ENCODE results near the gene RNF223. TPM values are rescaled to one million over a fixed set of nuclear protein-coding genes. Genes with fewer than 3 reads are reported as not detected.

Gene RNF223
- total and polyA plus RNA-seq, 4 donors = 0.14 TPM; not detected in 3

DNA sequence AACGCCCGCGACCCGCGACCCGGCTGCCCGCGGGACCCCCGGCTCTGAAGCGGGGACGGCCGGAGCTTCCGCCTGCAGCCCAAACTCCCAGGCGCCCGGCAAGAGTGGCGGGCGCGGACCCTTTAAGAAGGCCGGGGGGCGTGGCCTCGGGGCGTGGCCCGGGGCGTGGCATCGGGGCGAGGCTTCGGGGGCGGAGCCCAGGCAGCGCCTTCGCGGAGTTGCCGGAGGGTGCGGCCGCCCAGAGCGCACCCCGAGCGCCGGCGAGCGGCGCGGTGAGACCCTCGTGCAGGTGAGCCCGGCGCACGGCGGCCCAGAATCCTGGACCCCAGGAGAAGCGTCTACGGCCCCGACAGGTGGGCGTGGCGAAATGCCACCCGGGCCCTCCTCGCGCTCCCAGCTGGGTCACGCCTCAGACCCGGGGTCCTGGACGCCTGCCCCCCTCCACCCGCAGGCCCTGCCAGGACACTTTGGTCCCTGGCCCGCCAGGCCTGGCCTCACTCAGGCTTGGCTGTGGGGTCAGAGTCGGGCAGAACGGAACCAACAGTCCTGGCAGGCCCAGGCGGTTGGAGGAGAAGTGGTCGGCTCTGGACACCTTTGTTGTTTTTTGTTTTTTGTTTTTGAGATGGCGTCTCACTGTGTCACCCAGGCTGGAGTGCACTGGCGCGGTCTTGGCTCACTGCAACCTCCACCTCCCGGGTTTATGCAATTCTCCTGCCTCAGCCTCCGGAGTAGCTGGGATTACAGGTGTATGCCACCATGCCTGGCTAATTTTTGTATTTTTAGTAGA, 14.4 kb downstream of the RNF223 start:
- Histone ChIP-seq H3K27ac (ENCODE audit: low read depth in 1 of 2, low read length in 2 of 2) (no peak overlapping the region), H3K4me1 (ENCODE audit: control insufficient read depth in 4 of 4, insufficient read depth in 4 of 4, low read length in 3 of 4) (peaks cover 8 to 21% (median 16%) of the 10 kb centered on the region in 4 donors), H3K27me3 (ENCODE audit: control insufficient read depth in 4 of 4, insufficient read depth in 4 of 4, low read length in 3 of 4) (peaks cover 0 to 11% (median 4%) of the 10 kb centered on the region in 4 donors), H3K9ac (ENCODE audit: low read depth in 1 of 2, low read length in 2 of 2) (no peak overlapping the region), H3K36me3 (ENCODE audit: control insufficient read depth in 4 of 4, insufficient read depth in 3 of 4, low read depth in 1 of 4, low read length in 3 of 4) (no peaks in the 10 kb centered on the region), H3K9me3 (ENCODE audit: control insufficient read depth in 4 of 4, low read length in 3 of 4) (no peaks in the 10 kb centered on the region), H3K4me3 (ENCODE audit: low read depth in 1 of 3, low read length in 3 of 3) (peak overlapping the region in 2 of 3 donors; percentile 29 to 64)
- WGBS = 5% methylated on average over 69 of the region's 69 CpGs
- TF ChIP-seq, protein P1, sequence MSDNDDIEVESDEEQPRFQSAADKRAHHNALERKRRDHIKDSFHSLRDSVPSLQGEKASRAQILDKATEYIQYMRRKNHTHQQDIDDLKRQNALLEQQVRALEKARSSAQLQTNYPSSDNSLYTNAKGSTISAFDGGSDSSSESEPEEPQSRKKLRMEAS (IDR thresholded peaks at IDR 0.05) = no peak
- TF ChIP-seq NR2F2 (IDR thresholded peaks at IDR 0.05) (no peak), YY1 (IDR thresholded peaks at IDR 0.05) (no peak), EGR1 (IDR thresholded peaks at IDR 0.05; ENCODE audit: low read depth in 2 of 2) (no peak), RXRA (IDR thresholded peaks at IDR 0.05) (no peak), FOXA2 (IDR thresholded peaks at IDR 0.05) (no peak), GABPA (IDR thresholded peaks at IDR 0.05 in 1 of 2, conservative IDR thresholded peaks at IDR 0.05 in 1 of 2) (no peak), SP1 (IDR thresholded peaks at IDR 0.05) (no peak), JUND (IDR thresholded peaks at IDR 0.05) (no peak), FOXA1 (IDR thresholded peaks at IDR 0.05) (no peak), HNF4A (conservative IDR thresholded peaks at IDR 0.05) (no peak), TAF1 (conservative IDR thresholded peaks at IDR 0.05) (no peak), RAD21 (IDR thresholded peaks at IDR 0.05) (no peak), HNF4G (IDR thresholded peaks at IDR 0.05) (no peak)
- TF ChIP-seq, protein P2, sequence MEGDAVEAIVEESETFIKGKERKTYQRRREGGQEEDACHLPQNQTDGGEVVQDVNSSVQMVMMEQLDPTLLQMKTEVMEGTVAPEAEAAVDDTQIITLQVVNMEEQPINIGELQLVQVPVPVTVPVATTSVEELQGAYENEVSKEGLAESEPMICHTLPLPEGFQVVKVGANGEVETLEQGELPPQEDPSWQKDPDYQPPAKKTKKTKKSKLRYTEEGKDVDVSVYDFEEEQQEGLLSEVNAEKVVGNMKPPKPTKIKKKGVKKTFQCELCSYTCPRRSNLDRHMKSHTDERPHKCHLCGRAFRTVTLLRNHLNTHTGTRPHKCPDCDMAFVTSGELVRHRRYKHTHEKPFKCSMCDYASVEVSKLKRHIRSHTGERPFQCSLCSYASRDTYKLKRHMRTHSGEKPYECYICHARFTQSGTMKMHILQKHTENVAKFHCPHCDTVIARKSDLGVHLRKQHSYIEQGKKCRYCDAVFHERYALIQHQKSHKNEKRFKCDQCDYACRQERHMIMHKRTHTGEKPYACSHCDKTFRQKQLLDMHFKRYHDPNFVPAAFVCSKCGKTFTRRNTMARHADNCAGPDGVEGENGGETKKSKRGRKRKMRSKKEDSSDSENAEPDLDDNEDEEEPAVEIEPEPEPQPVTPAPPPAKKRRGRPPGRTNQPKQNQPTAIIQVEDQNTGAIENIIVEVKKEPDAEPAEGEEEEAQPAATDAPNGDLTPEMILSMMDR (IDR thresholded peaks at IDR 0.05; ENCODE audit: low read depth, low read length, missing input control) = no peak
- TF ChIP-seq, protein P3, sequence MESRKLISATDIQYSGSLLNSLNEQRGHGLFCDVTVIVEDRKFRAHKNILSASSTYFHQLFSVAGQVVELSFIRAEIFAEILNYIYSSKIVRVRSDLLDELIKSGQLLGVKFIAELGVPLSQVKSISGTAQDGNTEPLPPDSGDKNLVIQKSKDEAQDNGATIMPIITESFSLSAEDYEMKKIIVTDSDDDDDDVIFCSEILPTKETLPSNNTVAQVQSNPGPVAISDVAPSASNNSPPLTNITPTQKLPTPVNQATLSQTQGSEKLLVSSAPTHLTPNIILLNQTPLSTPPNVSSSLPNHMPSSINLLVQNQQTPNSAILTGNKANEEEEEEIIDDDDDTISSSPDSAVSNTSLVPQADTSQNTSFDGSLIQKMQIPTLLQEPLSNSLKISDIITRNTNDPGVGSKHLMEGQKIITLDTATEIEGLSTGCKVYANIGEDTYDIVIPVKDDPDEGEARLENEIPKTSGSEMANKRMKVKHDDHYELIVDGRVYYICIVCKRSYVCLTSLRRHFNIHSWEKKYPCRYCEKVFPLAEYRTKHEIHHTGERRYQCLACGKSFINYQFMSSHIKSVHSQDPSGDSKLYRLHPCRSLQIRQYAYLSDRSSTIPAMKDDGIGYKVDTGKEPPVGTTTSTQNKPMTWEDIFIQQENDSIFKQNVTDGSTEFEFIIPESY (IDR thresholded peaks at IDR 0.05) = no peak
- TF ChIP-seq, protein P4, sequence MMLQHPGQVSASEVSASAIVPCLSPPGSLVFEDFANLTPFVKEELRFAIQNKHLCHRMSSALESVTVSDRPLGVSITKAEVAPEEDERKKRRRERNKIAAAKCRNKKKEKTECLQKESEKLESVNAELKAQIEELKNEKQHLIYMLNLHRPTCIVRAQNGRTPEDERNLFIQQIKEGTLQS (IDR thresholded peaks at IDR 0.05) = no peak
- TF ChIP-seq, protein P5, sequence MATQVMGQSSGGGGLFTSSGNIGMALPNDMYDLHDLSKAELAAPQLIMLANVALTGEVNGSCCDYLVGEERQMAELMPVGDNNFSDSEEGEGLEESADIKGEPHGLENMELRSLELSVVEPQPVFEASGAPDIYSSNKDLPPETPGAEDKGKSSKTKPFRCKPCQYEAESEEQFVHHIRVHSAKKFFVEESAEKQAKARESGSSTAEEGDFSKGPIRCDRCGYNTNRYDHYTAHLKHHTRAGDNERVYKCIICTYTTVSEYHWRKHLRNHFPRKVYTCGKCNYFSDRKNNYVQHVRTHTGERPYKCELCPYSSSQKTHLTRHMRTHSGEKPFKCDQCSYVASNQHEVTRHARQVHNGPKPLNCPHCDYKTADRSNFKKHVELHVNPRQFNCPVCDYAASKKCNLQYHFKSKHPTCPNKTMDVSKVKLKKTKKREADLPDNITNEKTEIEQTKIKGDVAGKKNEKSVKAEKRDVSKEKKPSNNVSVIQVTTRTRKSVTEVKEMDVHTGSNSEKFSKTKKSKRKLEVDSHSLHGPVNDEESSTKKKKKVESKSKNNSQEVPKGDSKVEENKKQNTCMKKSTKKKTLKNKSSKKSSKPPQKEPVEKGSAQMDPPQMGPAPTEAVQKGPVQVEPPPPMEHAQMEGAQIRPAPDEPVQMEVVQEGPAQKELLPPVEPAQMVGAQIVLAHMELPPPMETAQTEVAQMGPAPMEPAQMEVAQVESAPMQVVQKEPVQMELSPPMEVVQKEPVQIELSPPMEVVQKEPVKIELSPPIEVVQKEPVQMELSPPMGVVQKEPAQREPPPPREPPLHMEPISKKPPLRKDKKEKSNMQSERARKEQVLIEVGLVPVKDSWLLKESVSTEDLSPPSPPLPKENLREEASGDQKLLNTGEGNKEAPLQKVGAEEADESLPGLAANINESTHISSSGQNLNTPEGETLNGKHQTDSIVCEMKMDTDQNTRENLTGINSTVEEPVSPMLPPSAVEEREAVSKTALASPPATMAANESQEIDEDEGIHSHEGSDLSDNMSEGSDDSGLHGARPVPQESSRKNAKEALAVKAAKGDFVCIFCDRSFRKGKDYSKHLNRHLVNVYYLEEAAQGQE (IDR thresholded peaks at IDR 0.05) = no peak
- peak; percentile 83 for DNase-seq (ENCODE audit: low spot score)

Measured in liver (tissue), 9 donors.